Esophagus squamous epithelium (tissue), 4 donors: ENCODE results near the gene BRD7.

ENCODE experiments used
- CTCF ChIP-seq, 6 experiments: fragments of 450-650 bp in 4 of 6; fragments of 200-600 bp in 2 of 6; sonication (generic) in 2 of 6; IDR thresholded peaks; one replicate each; pipeline ENCODE4 v1.5.1; 2016 to 2019; ENCODE audit warnings: antibody characterized with exemption in 6 of 6, mild to moderate bottlenecking in 4 of 6, moderate library complexity in 4 of 6
- POLR2A ChIP-seq, 4 donors: fragments of 450-650 bp; IDR thresholded peaks; one replicate each; pipeline ENCODE4 v1.6.1; 2017; ENCODE audit warnings: antibody characterized with exemption in 4 of 4, mild to moderate bottlenecking in 4 of 4, moderate library complexity in 3 of 4

GRCh38 chr16:50288920-50289319 lies 79.9 kb downstream of the BRD7 start:
- TF ChIP-seq CTCF (IDR thresholded peaks at IDR 0.05) = no peak
- TF ChIP-seq POLR2A (IDR thresholded peaks at IDR 0.05) = no peak
